Heart left ventricle (tissue), 13 donors: ENCODE results near the gene MICAL1.

Experiments used
- POLR2A ChIP-seq, 2 donors: fragments of 450-650 bp; IDR thresholded peaks; one replicate each; pipeline ENCODE4 v1.6.1; 2017; ENCODE audit warnings: antibody characterized with exemption in 2 of 2, mild to moderate bottlenecking in 2 of 2, moderate library complexity in 2 of 2
- TF ChIP-seq, protein P1 (sequence below), 12 donors: fragments of 200-600 bp; sonication (generic) in 4 of 12; IDR thresholded peaks; one replicate each; pipeline versions ENCODE4 v1.5.0 to v1.8.0; 2018 to 2022; ENCODE audit warnings: antibody characterized with exemption in 12 of 12, mild to moderate bottlenecking in 5 of 12
- donor health status: ischemic (EF 13 %, LVEDD 7.1; RV severe dilation, severe dysfunction).
- donor health status: DM: no; HTN: yes; CAD: no.
- donor health status: DM: no; HTN: no; CAD: no.
- donor health status: ischemic (EF 25% LVEDD 6.9; RV normal size, moderate dysfunction).
- donor health status: ischemic (EF 25% LVEDD 5.7; RV mildly dilated, moderate dysfunction).
- donor health status: ischemic (EF 35%, LVEDD 5.7; RV mildly dilated, moderate dysfunction).
- donor health status: nonischemic (EF 11% LVEDD 7.7; RV severe dilation, severe dysfunction).
- donor health status: DM: yes; HTN: yes; CAD: no.
- donor health status: PGD.
- donor health status: ischemic (EF 29% LVEDD 5.4; RV normal size, mild dysfunction).
- donor health status: nonischemic (EF 23%, LVEDD 6.1; RV moderate dilation, normal function).

DNA sequence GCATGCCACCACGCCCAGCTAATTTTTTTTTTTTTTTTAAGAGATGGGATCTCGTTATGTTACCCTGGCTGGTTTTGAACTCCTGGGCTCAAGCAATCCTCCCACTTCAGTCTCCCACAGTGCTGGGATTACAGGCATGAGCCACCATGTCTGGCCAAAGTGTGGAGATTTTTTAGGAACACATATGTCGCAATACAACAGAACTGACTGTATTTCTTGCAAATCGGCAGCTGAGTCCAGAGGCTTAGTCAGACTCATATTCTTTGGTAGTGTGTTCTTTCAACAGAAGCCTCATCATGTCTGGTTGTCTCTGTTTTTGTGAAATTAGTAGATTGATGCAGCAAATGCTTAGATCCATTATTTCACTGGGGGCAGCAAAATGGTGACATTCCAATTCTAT, 49.4 kb downstream of the MICAL1 start:
- no peak for TF ChIP-seq POLR2A (IDR thresholded peaks at IDR 0.05)
- TF ChIP-seq, protein P1, sequence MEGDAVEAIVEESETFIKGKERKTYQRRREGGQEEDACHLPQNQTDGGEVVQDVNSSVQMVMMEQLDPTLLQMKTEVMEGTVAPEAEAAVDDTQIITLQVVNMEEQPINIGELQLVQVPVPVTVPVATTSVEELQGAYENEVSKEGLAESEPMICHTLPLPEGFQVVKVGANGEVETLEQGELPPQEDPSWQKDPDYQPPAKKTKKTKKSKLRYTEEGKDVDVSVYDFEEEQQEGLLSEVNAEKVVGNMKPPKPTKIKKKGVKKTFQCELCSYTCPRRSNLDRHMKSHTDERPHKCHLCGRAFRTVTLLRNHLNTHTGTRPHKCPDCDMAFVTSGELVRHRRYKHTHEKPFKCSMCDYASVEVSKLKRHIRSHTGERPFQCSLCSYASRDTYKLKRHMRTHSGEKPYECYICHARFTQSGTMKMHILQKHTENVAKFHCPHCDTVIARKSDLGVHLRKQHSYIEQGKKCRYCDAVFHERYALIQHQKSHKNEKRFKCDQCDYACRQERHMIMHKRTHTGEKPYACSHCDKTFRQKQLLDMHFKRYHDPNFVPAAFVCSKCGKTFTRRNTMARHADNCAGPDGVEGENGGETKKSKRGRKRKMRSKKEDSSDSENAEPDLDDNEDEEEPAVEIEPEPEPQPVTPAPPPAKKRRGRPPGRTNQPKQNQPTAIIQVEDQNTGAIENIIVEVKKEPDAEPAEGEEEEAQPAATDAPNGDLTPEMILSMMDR (IDR thresholded peaks at IDR 0.05): no peak
